Gastrocnemius medialis (tissue), 4 donors: ENCODE results near the gene FNDC3B.

Source experiments
- CTCF ChIP-seq, 5 experiments: fragments of 450-650 bp in 3 of 5; fragments of 200-600 bp in 2 of 5; sonication (generic) in 2 of 5; IDR thresholded peaks in 4 of 5; conservative IDR thresholded peaks in 1 of 5; 1 replicate in 4 of 5; 2 replicates in 1 of 5; pipeline ENCODE4 v1.5.1; 2016 to 2019; ENCODE audit warnings: antibody characterized with exemption in 5 of 5, mild to moderate bottlenecking in 3 of 5, moderate library complexity in 3 of 5
- POLR2A ChIP-seq, 2 donors: fragments of 450-650 bp; IDR thresholded peaks; one replicate each; pipeline ENCODE4 v1.6.1; 2017; ENCODE audit warnings: antibody characterized with exemption in 2 of 2, mild to moderate bottlenecking in 2 of 2, moderate library complexity in 2 of 2

- TF ChIP-seq POLR2A (IDR thresholded peaks at IDR 0.05) (no peak), CTCF (IDR thresholded peaks at IDR 0.05 in 4 of 5, conservative IDR thresholded peaks at IDR 0.05 in 1 of 5) (no peak)
Observed at GRCh38 chr3:172134352-172134751, 95.0 kb downstream of the FNDC3B start.
